Measurements from ENCODE around the gene HEXD. TPM values are rescaled to one million over a fixed set of nuclear protein-coding genes. Genes with fewer than 3 reads are reported as not detected.
"Not testable (repeated sequence)": the region's sequence is repeated elsewhere in the genome, so short reads cannot be mapped to it uniquely, and the experiment has no call there.

Gene HEXD
- total RNA-seq, 1 donor from 2014 or later: 13.3 TPM

DNA sequence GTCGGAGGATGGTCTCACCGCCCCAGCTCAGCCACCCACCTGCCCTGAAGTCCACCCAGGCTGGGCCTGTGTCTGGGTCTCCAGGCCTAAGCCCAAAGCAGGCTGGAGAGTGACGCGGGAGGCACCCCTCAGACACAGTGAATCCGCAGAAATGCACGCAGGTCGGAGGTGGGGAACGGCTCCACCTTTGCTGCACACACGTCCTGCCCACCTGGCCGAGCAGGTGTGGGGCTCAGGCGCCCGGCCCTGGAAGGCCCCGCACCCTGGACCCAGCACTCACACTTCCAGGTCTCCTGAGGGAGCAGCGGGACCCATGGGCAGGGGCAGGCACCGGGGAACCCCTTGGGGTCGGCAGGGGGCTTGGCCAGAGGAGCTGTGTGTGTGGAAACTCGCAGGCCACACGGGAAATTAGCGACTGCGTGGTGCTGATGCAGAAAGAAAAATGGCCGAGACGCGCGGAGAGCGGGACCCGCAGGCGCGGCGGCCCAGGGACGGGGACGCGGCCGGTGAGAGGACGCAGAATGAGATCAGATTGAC, 21.8 kb downstream of the HEXD start:
- DNase-seq (ENCODE audit: low read depth in 2 of 2): no peak

- no peak for DNase-seq (ENCODE audit: low read depth in 2 of 2)
Measured at GRCh38 chr17:82440469-82440981, 22.4 kb downstream of the HEXD start.

DNA sequence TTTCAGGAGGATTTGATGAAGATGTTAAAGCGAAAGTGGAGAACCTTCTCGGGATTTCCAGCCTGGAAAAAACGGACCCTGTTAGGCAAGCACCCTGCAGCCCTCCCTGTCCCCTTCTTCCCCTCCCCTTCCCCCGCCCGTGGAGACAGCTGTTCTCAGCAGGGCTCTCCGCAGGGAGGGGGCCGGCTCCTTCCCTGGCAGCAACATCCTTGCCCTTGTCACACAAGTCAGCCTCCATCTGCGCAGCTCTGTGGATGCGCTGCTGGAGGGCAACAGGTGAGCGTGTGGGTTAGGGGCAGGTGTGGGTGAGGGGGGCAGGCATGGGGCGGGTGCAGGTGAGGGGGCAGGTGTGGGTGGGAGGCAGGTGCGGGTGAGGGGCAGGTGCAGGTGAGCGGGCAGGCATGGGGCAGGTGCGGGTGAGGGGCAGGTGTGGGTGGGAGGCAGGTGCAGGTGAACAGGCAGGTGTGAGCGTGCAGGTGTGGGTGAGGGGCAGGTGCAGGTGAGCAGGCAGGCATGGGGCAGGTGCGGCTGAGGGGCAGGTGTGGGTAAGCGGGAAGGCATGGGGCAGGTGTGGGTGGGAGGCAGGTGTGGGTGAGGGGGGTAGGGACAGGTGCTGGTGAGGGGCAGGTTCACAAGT, 23.0 kb downstream of the HEXD start:
- DNase-seq (ENCODE audit: low read depth in 2 of 2): no peak

- no peak for DNase-seq (ENCODE audit: low read depth in 2 of 2)
Measured at GRCh38 chr17:82441691-82442487, 23.7 kb downstream of the HEXD start.

DNA sequence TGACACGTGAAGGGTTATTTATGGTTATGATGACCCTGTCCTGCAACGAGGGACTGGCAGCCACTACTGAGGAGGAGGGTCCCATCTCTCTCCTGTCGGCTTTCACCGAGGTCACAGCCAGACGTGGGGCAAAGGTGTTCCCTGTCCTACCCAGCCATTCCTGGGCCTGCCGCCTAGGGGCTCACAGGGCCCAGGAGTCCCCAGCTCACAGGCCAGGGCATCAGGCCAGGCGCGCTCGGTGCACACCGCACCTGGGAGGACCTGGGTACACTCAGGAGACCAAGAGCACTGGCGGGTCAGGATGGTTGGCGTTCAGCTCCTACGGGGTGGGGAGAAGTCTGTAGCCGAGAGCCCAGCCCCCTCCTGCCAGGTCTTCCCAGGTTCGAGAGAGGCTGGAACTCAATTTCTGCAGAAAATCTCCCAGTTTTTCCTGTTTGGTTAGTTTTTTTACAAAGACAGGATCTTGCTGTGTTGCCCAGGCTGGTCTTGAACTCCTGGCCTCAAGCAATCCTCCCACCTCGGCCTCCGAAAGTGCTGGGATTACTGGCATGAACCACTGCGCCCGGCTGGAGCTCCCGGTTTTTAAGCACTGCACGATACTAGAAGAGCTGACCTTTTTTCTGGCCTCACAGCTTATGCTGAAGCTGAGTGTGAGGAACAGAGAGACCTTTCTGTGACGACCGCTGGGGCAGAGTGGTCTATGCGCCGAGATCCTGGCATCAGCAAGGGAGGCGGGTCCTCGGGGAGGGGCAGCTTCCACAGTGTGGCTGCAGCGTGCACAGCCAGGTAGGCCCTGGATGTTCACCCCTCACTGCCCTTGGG, 24.7 kb downstream of the HEXD start:
- DNase-seq (ENCODE audit: low read depth in 2 of 2): no peak

- no peak for DNase-seq (ENCODE audit: low read depth in 2 of 2)
Measured at GRCh38 chr17:82443465-82444283, 25.5 kb downstream of the HEXD start.

DNA sequence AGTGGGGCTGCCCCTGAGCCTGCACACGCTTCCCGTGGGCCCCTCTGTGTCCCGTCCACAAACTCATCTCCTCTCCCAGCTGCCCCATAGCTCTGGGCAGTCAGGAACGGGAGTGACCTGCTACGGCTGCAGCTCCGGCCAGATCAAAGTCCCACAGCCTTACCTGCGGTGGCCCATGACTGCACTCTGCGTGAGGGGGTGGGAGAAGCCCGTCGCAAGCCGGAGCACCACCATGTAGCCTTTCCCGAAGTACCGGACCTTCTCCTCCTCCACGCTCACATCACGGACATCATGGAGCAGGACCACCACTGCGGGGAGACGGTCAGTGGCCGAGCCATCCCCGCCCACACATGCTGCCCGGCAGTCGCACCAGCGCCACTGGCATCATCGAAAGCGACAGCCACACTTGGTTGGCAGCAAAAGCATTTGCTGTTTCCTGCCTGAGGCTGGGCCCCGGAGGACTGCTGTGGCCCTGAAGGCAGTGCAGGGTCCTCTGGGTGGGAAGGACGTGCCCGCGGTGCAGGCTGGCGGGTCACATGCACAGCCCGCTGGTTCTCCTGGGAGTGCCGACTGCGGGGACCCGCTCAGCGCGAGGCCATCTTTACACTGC, 26.2 kb downstream of the HEXD start:
- no peak for DNase-seq (ENCODE audit: low read depth in 2 of 2)

DNA sequence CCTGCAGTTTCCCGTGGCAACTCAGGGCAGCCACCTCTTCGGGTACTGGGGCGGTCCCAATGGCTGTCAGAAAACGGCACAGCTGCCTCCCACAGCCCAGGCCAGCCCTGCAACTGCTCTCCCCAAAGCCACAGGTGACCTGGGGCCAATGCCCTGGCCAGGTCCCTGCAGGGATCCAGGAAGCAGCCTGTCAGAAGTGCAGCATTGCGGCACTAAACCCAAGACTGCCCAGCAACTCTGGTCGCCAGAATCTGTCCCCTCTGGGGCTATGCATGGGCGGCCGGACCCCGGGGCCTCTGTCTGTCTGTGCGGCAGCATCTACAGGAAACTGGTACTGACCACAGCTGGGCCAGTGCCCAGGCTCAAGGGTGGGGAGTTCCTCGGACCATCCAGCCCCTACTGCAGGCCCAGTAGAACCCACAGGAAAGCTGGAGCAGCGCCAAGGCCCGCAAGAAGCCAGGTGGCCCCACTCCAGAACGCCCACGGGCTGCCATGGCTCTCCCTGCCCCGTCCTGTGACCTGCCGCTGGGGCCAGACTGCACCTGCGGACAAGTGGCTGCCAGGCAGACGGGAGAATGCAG, 26.9 kb downstream of the HEXD start:
- DNase-seq (ENCODE audit: low read depth in 2 of 2): peak; percentile 25 to 44

- no peak for DNase-seq (ENCODE audit: low read depth in 2 of 2)
Measured at GRCh38 chr17:82445542-82445941, 27.4 kb downstream of the HEXD start.

GRCh38 chr17:82446124-82446523, 28.0 kb downstream of the HEXD start:
- no peak for DNase-seq (ENCODE audit: low read depth in 2 of 2)

GRCh38 chr17:82446649-82447048, 28.5 kb downstream of the HEXD start:
- DNase-seq (ENCODE audit: low read depth in 2 of 2): no peak

- DNase-seq (ENCODE audit: low read depth in 2 of 2): no peak
Measured at GRCh38 chr17:82447876-82448275, 29.7 kb downstream of the HEXD start.

DNA sequence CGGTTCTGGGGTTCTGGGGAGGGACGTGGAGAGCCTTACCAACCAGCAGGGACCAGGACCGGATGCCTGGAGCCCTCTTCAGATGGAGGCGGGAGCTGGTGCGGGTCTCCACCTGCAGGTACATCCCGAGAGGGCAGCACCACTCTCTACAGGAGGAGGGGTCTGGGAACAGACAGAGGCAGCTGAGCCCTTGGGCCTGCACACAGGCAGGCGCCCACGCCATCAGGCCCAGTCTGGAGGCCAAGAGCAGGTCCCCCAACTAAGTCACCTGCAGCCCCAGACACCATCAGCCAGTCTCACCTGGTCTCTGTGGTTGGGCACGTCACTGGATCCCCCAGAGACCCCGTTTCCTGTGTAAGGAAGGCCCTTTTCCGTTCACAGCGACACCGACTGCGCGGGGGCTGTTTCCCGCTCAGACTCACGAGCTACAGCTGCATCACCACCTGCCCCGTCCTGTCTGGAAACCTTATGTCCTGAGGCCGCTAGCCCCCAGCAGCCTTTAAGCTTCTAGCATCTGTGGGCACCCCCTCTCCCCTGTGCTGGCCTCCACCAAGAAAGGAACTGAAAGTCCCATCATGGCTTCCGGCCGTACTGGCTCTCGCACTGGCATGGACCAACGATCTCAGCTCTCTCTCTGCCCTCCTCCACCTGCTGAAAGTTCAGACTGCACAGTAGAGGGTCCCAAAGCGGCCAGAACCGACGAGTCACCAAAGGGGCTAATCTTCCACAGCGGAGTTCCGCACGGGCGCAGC, 31.2 kb downstream of the HEXD start:
- no peak for DNase-seq (ENCODE audit: low read depth in 2 of 2)

GRCh38 chr17:82449883-82450356, 31.8 kb downstream of the HEXD start:
- DNase-seq (ENCODE audit: low read depth in 2 of 2): no peak

DNA sequence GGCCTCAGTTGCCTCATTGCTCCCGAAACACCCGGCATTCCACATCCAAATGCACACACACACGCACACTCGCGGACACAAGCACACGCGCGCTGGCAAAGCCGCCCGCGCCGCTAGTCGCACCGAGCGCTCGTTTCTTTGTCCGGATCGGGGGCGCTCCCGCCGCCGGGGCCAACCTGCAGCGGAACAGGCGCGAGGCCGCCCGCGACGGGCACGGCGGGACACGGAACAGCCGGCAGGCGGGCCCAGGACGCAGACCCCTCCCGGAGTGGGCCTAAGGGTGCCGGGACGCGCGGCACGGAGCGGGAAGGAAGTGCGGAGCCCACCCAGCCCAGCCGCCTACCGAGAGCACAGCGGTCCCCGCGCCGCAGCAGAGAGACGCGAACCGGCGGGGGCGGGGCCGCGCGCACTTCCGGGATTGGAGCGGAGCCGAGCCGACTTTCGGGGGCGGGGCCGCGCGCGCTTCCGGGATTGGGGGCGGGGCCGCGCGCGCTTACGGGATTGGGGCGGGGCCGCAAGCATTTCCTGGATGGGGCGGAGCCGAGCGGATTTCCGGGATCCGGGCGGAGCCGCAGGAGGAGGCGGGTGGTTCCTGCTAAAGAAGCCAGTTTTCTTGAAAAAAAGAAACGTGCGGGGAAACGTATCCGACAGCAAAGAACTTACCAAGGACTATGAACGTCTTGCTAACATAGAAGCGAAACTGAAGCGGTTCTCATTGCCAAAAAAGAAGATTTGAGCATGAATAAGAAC, 32.4 kb downstream of the HEXD start, which contains the start of gene CYBC1:
Gene CYBC1 (minus strand): TSS at position 396 of the 750 bp plus-strand sequence. CDS start 1,498 bp downstream, outside the sequence.
- peak; percentile 93 to 94 for DNase-seq (ENCODE audit: low read depth in 2 of 2)

GRCh38 chr17:82452162-82452561, 34.0 kb downstream of the HEXD start:
- DNase-seq (ENCODE audit: low read depth in 2 of 2): no peak

- not testable (repeated sequence) for DNase-seq (ENCODE audit: low read depth in 2 of 2)
Measured at GRCh38 chr17:82453151-82453550, 35.0 kb downstream of the HEXD start.

DNA sequence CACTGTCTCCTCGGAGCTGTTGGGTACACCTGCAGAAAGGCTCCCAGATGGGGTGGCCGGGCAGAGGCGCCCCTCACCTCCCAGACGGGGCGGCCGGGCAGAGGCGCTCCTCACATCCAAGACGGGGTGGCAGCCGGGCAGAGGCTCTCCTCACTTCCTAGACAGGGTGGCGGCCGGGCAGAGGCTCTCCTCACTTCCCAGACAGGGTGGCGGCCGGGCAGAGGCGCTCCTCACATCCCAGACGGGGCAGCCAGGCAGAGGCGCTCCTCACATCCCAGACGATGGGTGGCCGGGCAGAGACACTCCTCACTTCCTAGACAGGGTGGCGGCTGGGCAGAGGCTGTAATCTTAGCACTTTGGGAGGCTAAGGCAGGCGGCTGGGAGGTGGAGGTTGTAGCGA, 35.6 kb downstream of the HEXD start:
- not testable (repeated sequence) for DNase-seq (ENCODE audit: low read depth in 2 of 2)

Data from lung microvascular endothelial cell (primary cell).